Stimulated activated CD8-positive, alpha-beta memory T cell treated with anti-CD3 and anti-CD28 coated beads, Interleukin-2, amount 100 ng/mL, for 1 hour (primary cell): Measurements from ENCODE around the gene SPATS2L.
A peak's percentile ranks its signal among the peaks of the same experiment; 100 is the strongest.

Experiments used
- DNase-seq, 2 donors: peaks; one replicate each; pipeline ENCODE4 v3.0.0-alpha.2; 2020; ENCODE audit warnings: low read depth in 2 of 2

SPATS2L gene

GRCh38 chr2:200348897-200349563 is 42.5 kb downstream of the SPATS2L start:
- no peak for DNase-seq

GRCh38 chr2:200349868-200350267 is 43.4 kb downstream of the SPATS2L start:
- DNase-seq, result no peak

DNA sequence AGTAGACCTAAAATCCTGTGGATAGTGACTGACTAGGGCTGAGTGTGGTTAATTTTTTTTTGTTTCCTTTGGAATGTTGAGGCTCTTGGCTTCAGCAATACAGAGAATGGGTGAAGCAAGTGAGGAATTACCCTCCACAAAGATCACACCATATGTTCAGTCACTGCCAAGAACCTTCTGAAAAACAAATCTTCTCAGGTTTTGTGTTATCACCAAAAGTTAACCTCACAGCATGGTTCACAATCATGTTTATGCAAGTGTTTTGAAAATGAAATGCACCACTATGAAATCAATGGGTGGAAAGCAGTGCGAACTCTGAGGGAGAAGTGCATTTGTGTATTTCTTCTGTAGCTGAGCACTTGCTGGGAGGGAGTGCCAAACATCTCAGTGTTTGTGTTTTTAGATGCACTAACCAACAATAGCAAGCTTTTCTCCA is 44.4 kb downstream of the SPATS2L start:
- no peak for DNase-seq

GRCh38 chr2:200351815-200352214 is 45.3 kb downstream of the SPATS2L start:
- DNase-seq, result no peak

GRCh38 chr2:200352636-200353035 is 46.1 kb downstream of the SPATS2L start:
- DNase-seq, result no peak

DNA sequence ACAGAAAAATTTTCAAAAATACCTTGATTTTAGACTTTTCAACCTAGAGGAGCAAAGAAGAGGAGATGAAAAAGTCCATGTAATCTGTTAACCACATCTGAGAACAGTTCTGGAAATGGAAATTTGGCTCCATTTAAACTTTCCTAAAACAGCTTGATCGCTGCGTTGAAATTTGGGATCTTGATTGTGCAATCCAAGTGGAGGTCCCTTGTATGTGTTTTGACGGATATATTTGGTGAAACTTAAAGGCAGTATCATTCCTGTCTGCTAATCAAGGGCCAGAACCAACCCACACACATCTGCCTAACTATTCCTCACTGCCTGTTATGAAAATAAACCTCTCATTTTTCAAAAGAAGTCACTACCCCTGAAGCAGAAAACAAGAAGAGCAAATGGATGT is 46.6 kb downstream of the SPATS2L start:
- DNase-seq, result no peak

- DNase-seq, result no peak
These were observed 47.4 kb downstream of the SPATS2L start for GRCh38 chr2:200353874-200354273.

- no peak for DNase-seq
These were observed 48.6 kb downstream of the SPATS2L start for GRCh38 chr2:200354833-200355751.

- DNase-seq, result no peak
These were observed 49.8 kb downstream of the SPATS2L start for GRCh38 chr2:200356321-200356720.

- DNase-seq, result no peak
These were observed 50.4 kb downstream of the SPATS2L start for GRCh38 chr2:200356857-200357384.

GRCh38 chr2:200357845-200358244 is 51.4 kb downstream of the SPATS2L start:
- no peak for DNase-seq

- DNase-seq, result no peak
These were observed 53.1 kb downstream of the SPATS2L start for GRCh38 chr2:200359552-200359951.

- no peak for DNase-seq
These were observed 53.9 kb downstream of the SPATS2L start for GRCh38 chr2:200360364-200360763.

DNA sequence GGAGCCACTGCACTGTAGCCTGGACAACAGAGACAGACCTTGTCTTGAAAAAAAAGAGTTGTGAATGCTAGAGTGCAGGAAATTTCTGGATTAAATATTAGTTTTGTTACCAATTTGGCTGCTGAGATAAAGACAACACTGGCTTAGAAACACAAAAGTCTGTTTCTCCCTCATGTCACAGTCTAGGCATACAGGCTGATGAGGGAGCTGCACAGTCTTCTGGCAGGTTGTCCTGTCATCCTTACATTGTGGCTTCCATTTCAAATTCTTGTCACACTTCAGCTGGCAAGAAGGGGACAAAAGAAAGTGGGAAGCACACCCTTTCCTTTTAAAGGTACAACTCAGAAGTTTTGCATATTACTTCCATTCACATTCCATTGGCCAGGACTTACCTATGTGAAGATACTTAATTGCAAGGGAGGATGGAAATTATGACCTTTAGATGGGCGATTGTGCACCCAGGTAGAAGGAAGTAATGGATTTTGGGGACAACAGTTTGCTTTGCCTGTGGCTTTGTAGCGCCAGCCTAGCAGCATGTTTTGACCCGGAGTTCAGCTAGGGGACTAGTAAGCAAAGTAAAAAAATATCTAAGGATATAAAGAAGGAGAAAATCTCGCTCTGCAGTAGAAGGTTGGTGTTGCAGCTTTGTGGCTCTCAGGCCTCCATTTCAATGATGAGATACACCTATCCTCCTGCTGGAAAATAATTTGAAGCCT is 55.9 kb downstream of the SPATS2L start:
- no peak for DNase-seq

GRCh38 chr2:200363279-200363678 is 56.8 kb downstream of the SPATS2L start:
- DNase-seq, result no peak

DNA sequence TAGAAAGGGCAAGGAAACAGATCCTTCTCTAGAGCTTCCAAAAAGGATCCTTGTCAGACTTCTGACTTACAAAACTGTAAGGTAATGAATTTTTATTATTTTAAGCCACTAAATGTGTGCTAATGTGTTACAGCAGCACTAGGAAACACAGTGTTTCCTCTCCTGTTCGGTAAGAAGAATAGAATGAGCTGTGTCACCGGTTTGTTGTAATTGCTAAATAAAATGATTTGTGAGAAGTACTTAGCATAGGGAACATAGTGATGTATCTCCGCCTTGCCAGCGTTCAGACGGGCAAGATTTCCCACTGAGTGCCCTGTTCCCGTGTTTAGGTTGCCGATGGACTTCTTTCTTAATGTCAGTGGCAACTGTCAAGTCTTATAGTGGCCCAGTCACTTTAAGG is 57.6 kb downstream of the SPATS2L start:
- DNase-seq, result no peak

DNA sequence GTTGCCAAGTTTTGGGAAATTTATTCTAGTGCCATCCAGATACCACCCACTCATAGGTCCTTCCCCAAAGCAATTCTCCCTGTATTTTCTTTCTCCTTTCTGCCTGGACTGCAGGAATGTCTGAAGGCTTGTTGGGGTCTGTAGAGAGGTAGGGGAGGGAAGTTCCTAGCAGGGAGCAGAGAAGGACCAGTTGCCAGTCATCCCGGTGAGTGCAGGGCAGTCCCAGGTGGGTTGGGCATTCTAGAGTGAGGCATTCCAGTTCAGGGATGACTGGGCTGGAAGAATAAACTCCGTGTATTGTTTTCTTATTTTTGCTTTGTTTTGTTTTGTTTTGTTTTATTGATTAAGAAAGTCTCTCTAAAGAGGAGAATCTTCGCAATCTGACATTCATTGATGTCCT is 58.1 kb downstream of the SPATS2L start:
- no peak for DNase-seq

GRCh38 chr2:200365209-200365608 is 58.7 kb downstream of the SPATS2L start:
- no peak for DNase-seq

DNA sequence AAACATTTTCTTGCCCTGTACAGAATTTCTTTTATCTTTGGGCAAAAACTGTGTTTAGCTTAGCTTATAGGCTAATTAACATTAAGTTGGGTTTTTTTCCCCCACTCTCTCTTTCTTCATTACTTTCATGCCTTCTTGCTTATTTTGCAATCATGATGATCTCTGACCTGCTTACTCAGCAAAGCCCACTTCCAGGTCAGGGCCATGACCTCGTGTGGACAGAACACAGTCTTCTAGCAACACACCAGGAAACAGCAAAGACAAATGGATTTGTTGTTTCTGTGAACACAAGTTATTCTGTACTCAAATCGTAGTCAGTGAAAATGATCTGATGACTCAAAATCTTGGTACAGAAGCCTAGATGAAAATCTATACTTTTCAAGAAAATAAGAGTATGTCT is 60.7 kb downstream of the SPATS2L start:
- no peak for DNase-seq

DNA sequence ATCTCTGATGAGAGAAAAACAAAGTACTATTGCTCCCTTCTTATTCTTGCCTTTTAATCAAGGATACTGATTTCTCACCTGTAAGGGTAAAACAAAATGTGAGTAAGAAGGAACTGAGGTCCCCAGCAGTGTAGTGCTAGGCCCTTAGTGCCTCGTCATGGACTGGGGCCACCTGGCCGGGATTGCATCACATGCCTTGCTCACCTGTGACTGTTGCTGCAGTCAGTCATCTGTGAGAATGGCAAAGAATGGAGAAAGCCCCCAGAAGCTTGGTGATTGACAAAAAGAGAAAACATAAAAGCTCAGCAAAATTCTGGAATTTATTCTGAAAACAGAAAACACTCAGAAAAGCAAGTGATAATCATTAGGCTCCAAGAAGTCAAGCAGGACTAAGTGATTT is 63.4 kb downstream of the SPATS2L start:
- no peak for DNase-seq

DNA sequence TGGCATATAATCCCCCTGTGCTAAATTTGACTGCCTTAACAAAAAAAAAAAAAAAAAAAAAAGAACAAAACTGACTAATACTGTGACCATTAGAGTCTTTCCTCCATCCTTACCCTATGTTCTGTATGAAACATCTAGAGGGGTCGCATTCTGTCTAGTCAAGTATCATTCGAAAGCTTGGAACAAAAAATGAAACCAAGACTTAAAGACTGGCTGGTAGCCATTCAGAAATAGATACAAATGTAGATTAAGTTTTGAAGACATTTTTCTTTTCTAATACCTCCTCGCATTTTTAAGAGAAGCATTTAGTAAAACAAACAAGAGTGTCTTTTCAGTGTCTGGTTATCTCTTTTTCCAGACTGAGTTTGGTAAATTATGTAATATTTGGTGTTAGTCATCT is 66.7 kb downstream of the SPATS2L start:
- DNase-seq, result no peak

DNA sequence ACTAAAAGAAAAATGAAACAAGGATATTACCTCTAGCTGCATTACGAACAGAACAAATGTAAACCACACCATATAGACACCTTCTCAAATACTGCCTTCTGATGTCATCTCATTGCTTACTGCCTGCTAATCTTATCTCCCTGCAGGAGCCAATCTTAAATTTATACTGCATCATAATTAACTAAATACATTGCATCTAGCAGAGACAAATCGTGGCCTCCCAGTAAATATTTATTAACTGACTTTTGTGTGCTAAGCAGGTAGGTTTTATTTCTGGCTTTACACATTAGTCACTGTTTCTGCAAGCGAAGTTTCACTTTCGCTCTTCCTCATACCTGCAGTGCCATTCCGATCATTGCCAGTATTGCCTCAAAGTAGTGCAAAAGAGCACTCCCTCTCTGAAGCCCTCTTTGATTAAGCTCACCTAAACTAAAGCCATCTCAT is 67.5 kb downstream of the SPATS2L start:
- peak in 1 of 2 donors; percentile 9 for DNase-seq
